Umbilical cord (tissue), 2 donors: ENCODE results near the gene ODAD2. TPM values are rescaled to one million over a fixed set of nuclear protein-coding genes. Genes with fewer than 3 reads are reported as not detected.

Experiments
- DNase-seq: peaks from one replicate; pipeline ENCODE4 v3.0.0-alpha.2; 2015; ENCODE audit warnings: low spot score
- total RNA-seq: library from RNA; depleted of rRNA; stranded (reverse); fragments of >200 nt; gene quantifications from one replicate; pipeline ENCODE4 v1.2.3, GENCODE V29; 2014; ENCODE audit warnings: low replicate concordance; ENCODE audit not compliant: insufficient read depth

Gene ODAD2
- total RNA-seq, 1 donor from 2014 or later, result 6.5 TPM

DNA sequence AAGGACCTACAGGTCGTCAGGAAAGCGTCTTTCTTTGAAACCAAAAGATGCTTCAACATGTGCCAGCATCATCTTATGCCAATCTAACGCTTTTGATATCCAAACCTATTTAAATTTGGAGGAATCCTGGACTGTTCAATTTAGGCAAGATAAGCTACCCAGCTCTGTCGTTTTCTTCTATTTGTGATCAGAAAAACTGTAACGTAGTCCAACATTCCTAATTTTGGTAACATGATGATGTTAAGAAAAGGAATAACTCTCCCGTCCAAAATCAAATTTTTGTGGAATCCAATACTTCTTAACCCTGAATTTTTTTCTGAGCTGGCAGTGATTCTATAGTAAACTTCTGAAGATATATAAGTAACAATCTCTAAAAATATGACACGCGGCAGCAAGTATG, 160.0 kb downstream of the ODAD2 start:
- no peak for DNase-seq

DNA sequence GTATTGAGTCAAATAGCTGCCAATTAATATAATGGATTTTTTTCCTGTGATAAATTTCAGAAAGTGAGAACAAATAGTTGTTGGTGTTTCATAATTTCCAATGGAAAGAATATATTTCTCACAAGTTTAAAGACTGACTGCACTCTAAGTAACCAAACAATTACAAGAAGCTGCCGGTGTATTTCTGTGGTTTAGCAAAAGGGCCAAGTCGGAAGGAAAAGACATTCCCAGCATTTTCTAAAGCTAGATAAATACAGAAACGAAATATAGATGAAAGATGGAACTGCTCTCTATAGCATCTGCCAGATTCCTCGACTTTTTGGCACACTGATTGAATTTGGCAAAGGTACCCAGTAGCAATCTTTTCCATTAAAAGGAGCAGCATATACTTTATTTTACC, 160.5 kb downstream of the ODAD2 start:
- no peak for DNase-seq

DNA sequence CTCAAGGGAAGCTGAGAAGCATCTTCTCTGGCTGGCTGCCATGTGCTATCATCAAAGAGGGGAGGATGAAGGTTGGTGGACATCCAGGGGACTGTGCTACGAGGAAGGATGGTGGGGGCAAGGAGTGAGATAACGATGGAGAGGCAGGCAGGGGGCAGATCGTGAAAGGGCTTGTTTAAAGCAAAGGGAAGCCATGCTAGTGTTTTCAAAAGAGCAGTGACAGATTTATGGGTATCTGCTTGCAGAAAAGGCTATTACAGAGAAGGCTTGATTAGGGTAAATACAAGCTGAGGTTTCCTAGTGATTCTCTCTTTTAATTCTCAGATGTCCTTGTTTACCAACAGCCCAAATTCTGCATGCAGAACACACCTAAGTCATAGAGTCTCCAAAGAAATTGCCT, 164.4 kb downstream of the ODAD2 start:
- peak; percentile 38 for DNase-seq

DNA sequence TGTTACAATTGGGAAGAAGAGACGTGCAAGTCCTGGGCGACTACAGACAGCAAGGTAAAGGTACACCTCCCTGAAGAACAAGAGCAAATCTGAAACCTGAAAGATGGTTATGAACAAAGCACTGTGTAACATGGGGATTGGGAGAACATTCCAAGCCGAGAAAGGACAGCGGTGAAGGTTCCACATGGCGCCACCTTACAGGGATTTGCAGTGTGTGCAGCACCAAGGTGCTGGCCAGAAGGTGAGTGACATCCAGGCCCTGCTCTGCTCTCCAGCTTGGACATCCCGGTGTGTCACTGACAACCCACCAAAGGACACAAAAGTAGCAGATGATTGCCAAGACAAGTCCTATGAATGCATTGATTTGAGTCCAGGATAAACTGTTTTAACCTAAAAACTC, 165.1 kb downstream of the ODAD2 start:
- no peak for DNase-seq

DNA sequence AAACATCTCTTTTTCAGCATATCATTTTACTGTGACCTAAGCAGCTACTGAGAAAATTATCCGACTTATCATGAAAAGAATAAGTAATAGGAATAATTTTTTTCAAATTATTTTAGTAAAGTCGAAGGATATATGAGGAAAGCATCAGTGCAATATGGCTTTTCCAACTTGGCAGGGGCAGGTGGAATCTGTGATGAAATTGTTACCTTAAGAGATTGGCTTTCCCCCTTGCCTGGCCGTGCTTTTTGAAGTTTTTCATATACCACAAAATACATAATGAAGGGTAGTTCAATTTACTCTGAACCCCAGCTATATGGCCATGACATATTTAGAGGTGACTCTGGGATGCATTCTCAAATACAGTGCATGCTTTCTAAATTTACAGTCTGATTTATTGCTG, 166.1 kb downstream of the ODAD2 start:
- no peak for DNase-seq

DNA sequence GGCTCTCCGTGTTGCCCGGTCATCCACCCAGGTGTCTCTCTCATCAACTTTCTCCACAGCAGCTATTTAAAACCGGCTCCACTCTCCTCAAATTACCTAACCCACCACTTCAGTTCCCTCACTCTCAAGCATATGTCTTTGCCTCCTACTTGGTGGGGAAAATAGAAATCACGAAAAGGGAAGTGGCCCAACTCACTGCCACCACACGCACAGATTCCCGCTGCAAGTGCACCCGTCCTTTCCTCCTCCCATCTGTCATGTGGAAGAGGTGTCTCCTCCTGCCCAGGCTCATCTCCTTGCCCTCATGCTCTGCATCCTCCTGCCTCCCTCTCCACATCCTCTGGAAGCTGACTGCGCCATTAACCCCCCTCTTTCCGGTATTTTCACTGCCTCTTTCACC, 172.5 kb downstream of the ODAD2 start:
- no peak for DNase-seq

DNA sequence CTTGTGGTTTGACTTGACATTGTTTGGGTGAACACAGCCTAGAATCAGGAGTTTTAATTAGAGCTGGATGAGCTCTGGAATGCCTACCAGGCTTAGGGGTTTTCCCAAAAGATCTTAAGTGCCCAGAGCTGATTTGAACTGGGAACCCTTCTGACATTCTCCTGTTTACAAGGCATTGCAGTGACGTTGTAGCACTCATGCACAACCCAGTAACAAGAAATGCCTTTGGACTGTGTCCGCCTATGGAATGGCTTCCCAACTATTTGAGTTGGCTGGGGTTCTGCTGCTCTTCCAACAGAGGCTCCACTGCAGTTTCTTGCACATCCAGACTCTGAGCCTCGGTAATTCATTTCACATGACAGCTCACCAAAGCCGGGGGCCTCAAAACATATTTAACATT, 176.6 kb downstream of the ODAD2 start:
- DNase-seq, result peak; percentile 85

DNA sequence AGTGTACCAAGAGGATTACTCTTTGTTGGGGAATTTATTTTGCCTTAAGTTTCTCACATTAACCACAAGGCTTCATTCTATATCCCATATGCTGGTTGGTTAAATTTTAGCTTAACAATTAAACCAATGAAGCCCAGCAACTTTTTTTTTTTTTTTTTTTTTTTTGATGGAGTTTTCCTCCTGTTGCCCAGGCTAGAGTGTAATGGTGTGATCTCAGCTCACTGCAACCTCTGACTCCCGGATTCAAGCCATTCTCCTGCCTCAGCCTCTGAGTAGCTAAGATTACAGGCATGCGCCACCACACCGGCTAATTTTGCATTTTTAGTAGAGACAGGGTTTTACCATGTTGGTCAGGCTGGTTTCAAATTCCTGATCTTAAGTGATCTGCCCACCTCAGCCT, 178.2 kb downstream of the ODAD2 start:
- no peak for DNase-seq

DNA sequence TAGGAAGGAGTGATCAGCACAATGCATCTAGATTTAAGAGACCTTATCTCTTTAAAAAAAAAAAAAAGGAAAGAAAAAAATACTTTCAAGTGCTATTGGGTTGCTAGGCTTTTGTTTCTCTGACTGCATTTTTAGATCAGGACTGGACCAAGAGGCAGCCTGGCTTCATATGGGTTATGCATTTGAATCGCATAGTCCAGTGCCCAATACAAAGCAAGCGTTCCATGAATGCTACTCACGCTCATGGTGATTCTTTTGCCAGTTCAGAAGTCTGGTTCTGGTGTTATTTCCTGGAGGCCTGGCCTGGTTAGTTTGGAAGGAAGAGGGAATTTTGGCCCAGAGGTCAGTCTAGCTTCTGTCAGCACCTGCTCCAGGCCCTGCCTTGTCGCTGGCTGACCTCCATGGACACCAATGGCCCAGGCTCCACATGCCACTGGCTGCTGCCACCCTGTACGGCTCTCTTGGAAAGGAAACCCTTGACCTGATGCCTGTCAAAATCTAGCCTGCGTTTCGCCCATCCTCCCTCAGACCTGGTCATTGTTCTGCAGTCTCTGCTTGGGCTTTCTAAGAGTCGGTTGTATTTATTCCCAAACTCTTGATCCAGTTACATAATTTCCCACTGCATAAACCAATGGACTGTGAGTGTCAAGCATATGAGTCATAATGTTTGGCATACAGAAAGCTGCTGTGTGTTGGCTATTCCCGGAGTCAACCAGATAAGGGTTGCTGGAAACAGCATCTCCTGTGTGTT, 178.9 kb downstream of the ODAD2 start:
- DNase-seq, result peak; percentile 91

DNA sequence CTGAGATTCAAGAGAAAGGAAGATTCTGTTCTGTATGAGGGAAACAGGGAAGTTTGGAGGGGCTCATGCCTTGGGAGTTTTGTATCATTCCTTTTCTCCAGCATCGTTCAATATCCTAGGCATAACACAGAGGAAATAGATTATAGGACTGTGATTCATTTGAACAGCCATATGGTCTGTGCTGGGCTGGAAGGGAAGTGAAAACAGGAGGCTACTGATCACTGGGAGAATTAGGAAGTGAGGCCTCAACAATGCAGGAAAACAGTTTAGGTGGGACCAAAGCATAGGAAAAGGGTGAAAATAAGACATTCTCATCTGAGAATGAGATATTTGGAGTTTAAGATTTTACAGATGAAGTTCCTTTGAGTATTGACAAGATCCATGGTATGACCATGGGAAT, 182.6 kb downstream of the ODAD2 start:
- DNase-seq, result no peak

DNA sequence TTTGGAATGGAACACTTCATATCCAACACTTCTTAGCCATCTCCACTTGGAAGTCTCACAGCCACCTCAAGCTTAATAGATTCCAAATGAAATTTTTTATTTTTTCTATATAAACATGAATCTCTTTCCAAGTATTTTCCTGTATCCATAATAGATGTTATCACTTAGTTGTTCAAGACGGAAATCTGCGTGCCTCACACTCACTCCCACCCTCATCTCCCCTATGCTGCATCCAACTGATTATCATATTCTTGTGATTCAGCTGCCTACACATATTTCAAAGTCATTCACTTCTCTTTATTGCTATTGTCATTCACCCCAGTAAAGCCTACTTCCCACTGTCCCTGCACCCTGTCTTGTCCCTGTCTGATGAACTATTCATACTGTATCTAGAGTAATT, 183.0 kb downstream of the ODAD2 start:
- no peak for DNase-seq

DNA sequence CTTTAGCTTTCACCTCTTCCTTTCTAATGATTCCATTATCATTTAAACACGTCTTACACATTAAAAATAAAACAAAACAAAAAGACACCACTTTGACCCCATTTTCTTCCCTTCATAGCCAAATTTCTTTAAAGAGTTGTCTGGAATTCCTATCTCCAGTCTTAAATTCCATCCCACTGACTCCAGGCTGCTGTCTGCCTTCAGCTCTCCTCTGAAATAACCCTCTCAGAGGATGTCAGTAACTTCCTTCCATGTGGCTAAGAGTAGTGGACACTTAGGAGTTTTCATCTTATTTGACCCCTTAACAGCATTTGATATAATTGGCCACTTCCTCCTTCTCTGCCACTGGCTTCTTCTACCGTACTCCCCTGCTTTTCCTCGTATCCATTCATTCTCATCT, 183.6 kb downstream of the ODAD2 start:
- DNase-seq, result no peak

DNA sequence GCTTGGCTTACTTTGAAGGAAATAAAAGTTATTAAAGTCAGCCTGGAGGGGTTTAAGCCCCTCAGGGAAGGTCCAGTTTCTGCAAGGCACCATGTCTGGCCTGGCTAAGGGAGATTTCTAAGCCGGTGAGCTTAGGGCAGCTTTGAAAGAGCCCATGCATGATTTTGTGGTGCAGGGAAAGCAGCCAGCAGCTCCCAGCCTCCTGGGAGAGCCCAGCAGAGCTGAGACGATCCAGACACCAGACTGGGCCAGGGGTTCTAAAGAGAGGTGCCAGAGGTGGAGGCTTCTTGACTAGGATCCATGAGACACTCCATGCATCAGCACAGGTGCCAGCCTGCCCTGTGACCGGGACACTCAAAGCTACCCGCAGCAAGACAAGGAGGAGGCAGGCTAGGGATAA, 193.7 kb downstream of the ODAD2 start:
- peak; percentile 93 for DNase-seq

DNA sequence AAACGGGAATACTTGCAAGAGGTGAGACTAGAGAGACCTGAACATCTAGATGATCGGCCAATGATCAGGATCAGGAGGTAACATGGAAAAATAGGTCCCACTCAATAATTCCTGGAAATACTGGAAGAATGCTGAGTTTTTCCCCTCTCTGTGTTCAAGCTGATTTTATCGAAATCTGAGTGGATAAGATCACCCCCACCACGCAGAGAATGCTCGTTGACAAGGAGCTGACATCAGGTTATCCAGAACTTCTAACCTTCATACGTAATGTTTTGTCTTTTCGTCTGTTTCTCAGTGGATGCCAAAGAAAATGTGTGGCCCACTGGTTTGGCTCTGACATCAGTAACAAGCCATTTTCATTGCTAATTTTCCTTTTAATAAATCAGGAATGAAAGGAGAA, 194.7 kb downstream of the ODAD2 start:
- no peak for DNase-seq

DNA sequence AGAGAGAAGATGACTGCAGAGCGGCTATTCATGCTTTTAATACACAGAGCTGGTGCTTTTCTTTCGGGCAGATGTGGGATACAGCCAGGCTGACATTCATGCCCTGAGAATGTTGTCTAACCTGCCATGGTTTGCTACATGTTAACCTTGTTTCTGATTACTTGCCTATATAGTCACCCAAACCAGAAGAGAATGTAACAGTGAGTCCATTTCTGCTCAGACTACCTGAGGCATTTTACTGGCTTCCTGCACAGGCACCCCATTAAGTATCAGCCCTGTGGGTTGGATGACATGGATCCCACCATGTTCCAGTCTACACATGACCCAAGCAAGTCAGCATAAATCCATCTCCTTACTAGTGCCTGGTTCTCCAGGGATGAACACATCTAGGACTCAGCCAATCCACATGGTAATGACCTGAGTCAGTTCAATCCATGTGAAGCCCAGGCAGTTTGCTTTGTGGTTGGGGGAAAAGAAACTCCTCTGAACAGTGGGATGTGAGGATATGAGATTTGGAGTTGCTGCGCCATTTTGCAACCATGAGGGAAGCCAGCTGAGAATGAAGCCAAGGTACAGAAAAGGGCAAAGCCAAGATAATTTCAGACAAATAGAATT, 197.6 kb downstream of the ODAD2 start:
- DNase-seq, result no peak

DNA sequence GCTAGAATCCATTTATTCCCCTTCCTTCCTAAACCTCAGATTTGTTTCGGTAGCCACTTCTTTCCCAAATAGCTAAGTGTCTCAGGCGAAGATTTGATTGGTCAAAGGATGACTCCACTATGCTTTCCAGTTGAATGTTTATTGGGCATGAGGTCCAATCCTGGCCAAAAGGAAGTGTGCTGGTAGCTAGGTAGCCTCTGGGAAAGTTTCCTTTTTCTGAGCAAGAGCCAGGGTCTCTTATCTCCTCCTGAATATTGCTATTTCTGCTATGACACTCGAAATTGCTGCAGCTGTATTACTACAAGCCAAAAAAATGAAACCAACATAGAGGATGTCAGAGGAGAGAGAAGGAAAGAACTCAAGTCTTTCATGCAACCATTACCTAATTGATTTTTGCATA, 199.8 kb downstream of the ODAD2 start:
- no peak for DNase-seq

DNA sequence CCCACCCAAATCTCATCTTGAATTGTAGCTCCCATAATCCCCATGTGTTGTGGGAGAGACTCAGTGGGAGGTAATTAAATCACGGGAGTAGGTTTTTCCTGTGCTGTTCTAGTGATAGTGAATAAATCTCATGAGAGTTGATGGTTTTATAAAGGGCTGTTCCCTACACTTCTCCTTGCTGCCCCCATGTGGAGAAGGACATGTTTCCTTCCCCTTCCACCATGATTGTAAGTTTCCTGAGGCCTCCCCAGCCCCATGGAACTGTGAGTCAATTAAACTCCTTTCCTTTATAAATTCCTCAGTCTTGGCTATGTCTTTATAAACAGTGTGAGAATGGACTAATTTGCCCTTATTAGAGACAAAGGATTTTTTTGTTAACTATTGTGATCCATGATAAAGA, 204.7 kb downstream of the ODAD2 start:
- DNase-seq, result no peak

DNA sequence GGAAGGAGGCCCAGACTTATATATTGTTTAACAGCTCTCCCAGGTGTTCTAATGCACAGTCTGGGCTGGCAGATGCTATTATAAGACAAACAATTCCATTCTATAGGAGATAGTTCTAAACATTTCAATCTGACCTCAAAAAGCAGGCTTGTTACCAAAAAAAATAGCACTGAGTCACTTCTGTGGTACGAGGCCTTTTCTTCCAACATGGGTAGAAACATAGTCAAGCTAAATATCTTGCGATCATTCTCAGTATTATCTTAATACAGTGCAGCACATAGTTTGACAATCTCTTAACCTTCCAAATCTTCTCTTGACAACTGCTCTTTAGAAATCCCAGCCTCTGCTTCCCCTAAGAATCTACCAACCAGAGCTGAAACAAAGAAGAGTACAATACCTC, 206.7 kb downstream of the ODAD2 start:
- DNase-seq, result peak; percentile 75

DNA sequence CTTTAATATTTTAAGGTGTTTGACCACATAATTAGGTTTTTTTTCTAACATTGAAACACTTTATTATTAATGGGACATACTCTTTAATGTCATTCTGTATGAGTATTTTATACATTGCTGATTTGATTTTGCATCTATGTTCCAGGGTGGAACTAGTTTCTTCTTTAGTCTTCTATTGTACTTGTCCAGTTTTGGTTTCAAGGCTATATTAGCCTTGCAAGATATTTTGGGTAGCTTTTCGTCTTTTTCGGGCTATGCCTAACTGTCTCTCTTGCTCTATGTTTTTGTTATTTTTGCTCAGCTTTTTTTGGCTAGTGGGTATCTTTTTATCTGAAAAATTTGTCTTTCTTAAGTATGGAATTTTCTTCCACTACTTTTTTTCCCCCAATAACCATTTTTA, 214.6 kb downstream of the ODAD2 start:
- DNase-seq, result no peak

DNA sequence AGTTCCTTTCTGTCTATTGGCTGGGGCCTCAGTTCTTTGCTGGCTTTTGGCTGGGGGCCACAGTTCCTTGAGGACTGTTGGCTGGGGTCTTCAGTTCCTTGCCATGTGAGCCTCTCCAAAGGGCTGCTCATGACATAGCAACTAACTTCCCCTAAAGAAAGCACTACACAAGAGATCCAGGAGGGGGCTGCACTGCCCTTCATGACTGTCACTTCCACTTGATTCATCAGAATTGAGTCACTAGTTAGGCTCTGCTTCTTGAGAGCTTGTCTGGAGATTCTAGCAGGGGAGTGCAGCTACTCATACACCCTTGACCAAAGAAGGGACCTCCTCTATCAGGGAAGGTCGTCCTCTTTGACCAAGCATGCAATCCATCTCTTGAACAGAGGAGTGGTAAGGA, 215.2 kb downstream of the ODAD2 start:
- DNase-seq, result peak; percentile 28

DNA sequence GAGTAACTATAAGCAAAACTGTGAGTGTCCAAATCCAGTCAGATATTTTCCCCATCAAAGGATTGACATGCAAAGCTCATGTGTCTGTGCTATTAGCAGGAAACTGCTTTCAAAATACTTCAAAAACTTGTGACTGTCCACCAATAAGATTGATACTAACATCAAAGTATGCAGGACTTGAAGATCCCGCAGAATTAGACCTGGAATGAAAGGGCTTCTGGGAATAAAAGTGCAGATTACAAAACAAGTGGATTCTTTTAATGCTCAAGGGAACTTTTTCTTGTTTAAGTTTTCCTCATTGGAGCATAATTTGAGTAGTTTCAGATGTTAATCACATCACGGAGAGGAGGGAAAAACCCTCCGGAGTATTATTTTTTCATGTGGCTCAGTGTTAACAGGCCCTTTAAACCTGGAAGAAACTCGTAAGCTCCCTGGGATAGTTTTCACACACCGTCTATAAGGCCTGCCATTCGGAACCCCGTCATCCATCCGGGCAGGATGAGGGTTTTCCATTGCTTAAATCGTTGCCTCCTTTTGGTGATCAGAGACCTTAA, 219.3 kb downstream of the ODAD2 start:
- DNase-seq, result peak; percentile 26

DNA sequence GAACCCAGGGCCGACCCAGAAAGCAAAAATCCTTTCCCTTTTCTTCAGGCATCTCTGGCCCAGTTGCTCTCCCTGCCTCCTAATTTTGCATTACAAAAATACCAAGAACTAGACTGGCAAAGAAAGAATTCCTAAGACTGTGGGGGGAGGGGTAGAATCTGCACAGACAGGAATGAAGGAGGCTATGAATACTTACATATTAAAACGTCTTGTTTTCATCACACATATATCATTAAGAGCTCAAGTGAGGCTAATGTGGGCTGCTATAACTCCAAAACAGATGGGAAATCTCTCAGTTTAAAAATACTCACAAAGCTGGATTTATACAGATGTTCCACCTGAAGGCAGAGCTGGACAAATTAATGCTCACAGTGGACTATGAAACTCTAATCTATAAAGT, 224.0 kb downstream of the ODAD2 start:
- peak; percentile 58 for DNase-seq

DNA sequence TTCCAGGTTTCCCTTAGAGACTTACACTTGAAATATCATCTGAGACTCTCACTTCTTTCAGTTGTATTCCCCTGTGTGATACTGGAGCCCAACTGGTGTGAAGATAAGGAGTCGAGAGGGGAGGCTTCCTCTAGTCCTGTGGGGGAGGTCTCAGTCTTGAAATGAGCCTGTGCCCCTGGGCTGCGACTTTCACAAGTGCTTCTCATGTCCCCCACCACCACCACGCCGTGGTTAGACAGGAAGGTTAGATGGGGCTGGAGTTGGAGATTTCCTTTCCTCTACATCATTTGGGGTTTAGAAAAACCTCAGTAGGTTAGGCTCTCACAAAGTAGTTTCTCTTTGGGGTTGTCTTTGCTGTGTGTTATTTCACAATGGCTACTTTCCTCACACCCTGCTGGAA, 227.6 kb downstream of the ODAD2 start:
- DNase-seq, result no peak
